SK-N-SH treated with all-trans-retinoic acid at 6 μM for 48 hours (cell line): ENCODE data around the gene IHH.

Experiments used
- PATZ1 ChIP-seq: fragments of 250-450 bp; sonication (Bioruptor Pico); IDR thresholded peaks from 2 replicates; pipeline ENCODE4 v1.8.0; 2020; ENCODE audit warnings: mild to moderate bottlenecking, moderate library complexity, borderline replicate concordance
- POU6F1 ChIP-seq: fragments of 250-450 bp; sonication (Bioruptor Pico); IDR thresholded peaks from 2 replicates; pipeline ENCODE4 v1.8.0; 2021; ENCODE audit warnings: low read depth, mild to moderate bottlenecking, moderate library complexity, borderline replicate concordance
- PPARA ChIP-seq: fragments of 250-450 bp; sonication (Bioruptor Pico); IDR thresholded peaks from 2 replicates; pipeline ENCODE4 v1.5.0; 2020; ENCODE audit warnings: mild to moderate bottlenecking, borderline replicate concordance
- TCF4 ChIP-seq: fragments of 250-450 bp; sonication (Bioruptor Pico); IDR thresholded peaks from 2 replicates; pipeline ENCODE4 v1.8.0; 2021; ENCODE audit warnings: mild to moderate bottlenecking, moderate library complexity, borderline replicate concordance

GRCh38 chr2:219099329-219099728 lies 38.6 kb upstream of the IHH start:
- no peak for TF ChIP-seq TCF4 (CRISPR knock-in tag)
- no peak for TF ChIP-seq POU6F1 (CRISPR knock-in tag)
- TF ChIP-seq PATZ1, result no peak
- no peak for TF ChIP-seq PPARA (CRISPR knock-in tag)
